ENCODE results near the gene AKT3.
"Not testable (repeated sequence)": the region's sequence is repeated elsewhere in the genome, so short reads cannot be mapped to it uniquely, and the experiment has no call there.

The AKT3 gene

DNA sequence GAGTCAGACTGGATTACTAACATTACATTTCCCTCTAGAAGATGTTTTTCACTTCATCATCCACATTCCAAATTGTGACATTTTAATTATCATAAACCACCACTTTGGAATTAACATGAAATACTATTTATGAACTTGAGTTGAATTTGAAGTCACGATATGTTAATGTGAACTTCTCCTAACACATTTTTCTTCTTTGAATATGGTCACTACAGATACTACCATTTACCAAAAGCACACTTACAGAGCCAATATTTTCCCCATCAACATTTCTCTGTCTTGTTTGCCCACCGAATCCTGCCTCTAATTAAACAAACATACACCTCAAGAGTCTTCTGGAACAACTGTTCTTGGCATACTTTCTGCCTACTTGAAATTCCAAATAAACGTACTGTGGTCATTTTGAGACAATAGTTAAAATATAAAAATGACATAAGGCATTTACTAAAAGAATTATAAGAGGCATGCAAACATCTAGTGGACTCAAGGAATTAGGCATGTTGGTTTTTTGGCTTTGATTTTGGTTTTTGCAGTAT is 177.4 kb downstream of the AKT3 start:
- TF ChIP-seq, protein P1, sequence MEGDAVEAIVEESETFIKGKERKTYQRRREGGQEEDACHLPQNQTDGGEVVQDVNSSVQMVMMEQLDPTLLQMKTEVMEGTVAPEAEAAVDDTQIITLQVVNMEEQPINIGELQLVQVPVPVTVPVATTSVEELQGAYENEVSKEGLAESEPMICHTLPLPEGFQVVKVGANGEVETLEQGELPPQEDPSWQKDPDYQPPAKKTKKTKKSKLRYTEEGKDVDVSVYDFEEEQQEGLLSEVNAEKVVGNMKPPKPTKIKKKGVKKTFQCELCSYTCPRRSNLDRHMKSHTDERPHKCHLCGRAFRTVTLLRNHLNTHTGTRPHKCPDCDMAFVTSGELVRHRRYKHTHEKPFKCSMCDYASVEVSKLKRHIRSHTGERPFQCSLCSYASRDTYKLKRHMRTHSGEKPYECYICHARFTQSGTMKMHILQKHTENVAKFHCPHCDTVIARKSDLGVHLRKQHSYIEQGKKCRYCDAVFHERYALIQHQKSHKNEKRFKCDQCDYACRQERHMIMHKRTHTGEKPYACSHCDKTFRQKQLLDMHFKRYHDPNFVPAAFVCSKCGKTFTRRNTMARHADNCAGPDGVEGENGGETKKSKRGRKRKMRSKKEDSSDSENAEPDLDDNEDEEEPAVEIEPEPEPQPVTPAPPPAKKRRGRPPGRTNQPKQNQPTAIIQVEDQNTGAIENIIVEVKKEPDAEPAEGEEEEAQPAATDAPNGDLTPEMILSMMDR (conservative IDR thresholded peaks at IDR 0.05; ENCODE audit: control insufficient read depth, insufficient read depth, low read depth, low read length), result no peak
- no peak overlapping the region for H3K4me3 ChIP-seq (ENCODE audit: control insufficient read depth, low read depth, low read length)
- DNase-seq (ENCODE audit: low read depth), result no peak

DNA sequence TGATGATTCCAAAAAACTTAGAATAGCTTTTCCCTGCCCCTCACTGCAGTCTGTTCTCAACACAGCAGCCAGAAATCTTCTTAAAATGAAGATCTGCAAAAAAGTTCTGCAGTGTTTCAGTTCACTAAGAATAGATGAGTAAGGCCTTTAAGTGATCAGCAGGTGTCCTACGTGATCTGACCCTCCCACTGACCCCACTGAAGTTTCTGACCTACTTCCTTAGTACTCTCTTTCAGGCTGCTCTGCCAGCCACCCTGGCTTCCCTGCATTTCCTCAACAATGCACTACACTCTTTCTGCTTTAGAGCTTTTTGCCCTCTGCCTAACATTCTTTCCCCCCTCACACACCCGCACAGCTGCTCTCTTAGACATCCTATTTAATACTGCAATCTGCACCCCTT is 182.5 kb downstream of the AKT3 start:
- no peak overlapping the region for H3K4me3 ChIP-seq (ENCODE audit: control insufficient read depth, low read depth, low read length)
- TF ChIP-seq, protein P1 (conservative IDR thresholded peaks at IDR 0.05; ENCODE audit: control insufficient read depth, insufficient read depth, low read depth, low read length), result no peak
- no peak for DNase-seq (ENCODE audit: low read depth)

DNA sequence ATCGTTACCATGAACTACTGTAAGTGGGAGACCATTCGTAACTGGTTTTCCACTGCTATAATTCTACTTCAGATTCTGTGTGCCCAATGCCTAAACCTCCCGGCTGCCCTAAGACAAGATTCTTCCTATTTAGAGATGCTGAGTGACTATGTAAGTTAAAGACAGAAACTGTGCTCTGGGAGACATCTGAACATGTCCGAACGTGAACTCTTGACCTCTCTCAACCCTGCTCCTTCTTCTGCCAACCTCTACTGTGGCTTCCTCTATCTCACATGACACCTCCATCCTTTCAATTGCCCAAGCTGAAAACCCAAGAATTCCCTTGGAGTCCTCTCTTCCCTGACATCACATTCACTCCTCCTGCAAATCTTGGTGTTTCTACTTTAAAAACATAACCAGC is 182.9 kb downstream of the AKT3 start:
- H3K4me3 ChIP-seq (ENCODE audit: control insufficient read depth, low read depth, low read length), result no peak overlapping the region
- DNase-seq (ENCODE audit: low read depth), result no peak
- TF ChIP-seq, protein P1 (conservative IDR thresholded peaks at IDR 0.05; ENCODE audit: control insufficient read depth, insufficient read depth, low read depth, low read length), result no peak

DNA sequence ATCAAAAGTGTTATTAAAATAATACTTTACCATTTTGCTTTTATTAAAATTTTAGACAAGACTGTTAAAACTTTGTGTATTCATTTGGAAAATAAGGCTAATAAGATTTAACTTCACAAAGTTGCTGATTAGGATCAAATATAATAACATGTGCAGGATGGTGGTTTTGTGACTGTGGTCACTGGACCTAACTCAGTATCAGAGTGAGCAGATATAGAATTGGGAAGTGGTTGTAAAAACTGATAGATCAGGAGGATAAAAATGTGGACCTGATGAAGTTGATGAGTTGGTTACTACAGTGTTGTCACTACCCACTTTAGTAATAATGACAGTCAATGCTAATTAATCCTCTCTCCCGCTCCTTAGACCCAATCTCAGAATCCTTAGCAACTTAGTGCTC is 186.4 kb downstream of the AKT3 start:
- no peak for DNase-seq (ENCODE audit: low read depth)
- H3K4me3 ChIP-seq (ENCODE audit: control insufficient read depth, low read depth, low read length), result no peak overlapping the region
- TF ChIP-seq, protein P1 (conservative IDR thresholded peaks at IDR 0.05; ENCODE audit: control insufficient read depth, insufficient read depth, low read depth, low read length), result no peak

DNA sequence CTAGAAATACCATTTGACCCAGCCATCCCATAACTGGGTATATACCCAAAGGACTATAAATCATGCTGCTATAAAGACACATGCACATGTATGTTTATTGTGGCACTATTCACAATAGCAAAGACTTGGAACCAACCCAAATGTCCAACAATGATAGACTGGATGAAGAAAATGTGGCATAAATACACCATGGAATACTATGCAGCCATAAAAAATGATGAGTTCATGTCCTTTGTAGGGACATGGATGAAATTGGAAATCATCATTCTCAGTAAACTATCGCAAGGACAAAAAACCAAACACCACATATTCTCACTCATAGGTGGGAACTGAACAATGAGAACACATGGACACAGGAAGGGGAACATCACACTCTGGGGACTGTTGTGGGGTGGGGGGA is 187.9 kb downstream of the AKT3 start:
- DNase-seq (ENCODE audit: low read depth); H3K4me3 ChIP-seq (ENCODE audit: control insufficient read depth, low read depth, low read length): not testable (repeated sequence)

DNA sequence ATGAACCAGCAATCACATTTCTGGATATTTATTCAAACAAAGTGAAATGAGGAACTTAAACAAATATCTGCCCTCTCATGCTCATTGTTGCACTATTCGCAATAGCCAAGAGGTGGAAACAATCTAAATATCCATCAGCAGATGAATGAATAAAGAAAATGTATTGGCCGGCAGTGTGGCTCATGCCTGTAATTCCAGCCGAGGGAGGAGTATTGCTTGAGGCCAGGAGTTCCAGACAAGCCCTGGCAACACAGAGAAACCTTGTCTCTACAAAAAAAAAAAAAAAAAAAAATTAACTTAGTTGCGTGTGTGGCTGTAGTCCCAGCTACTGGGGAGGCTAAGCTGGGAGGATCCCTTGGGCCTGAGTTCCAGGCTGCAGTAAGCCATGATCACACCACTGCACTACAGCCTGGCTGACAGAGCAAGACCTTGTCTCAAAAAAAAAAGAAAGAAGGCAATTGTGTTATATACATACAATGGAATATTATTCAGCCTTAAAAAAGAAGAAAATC is 191.4 kb downstream of the AKT3 start:
- no peak overlapping the region for H3K4me3 ChIP-seq (ENCODE audit: control insufficient read depth, low read depth, low read length)
- no peak for DNase-seq (ENCODE audit: low read depth)
- TF ChIP-seq, protein P1 (conservative IDR thresholded peaks at IDR 0.05; ENCODE audit: control insufficient read depth, insufficient read depth, low read depth, low read length), result no peak

DNA sequence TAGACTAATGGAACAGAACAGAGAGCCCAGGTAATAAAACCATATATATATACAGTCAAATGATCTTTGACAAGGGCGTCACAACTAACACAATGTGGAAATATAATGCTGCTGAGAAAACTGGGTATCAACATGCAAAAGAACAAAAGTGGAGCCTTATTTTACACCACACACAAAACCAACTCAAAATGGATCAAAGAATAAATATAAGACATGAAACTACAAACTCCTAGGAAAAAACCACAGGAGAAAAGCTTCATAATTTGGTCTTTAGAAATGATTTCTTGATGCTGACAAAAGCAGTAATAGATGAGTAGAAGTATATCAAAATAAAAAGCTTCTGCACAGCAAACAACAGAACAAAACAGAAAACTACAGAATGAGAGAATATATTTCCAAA is 192.2 kb downstream of the AKT3 start:
- DNase-seq (ENCODE audit: low read depth), result no peak
- no peak overlapping the region for H3K4me3 ChIP-seq (ENCODE audit: control insufficient read depth, low read depth, low read length)
- TF ChIP-seq, protein P1 (conservative IDR thresholded peaks at IDR 0.05; ENCODE audit: control insufficient read depth, insufficient read depth, low read depth, low read length), result no peak

DNA sequence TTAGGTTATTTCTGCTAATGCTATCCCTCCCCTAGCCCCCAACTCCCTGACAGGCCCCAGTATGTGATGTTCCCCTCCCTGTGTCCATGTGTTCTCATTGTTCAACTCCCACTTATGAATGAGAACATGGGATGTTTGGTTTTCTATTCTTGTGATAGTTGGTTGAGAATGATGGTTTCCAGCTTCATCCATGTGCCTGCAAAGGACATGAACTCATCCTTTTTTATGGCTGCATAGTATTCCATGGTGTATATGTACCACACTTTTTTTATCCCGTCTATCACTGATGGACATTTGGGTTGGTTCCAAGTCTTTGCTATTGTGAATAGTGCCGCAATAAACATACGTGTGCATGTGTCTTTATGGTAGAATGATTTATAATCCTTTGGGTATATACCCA is 200.5 kb downstream of the AKT3 start:
- not testable (repeated sequence) for H3K4me3 ChIP-seq (ENCODE audit: control insufficient read depth, low read depth, low read length); DNase-seq (ENCODE audit: low read depth)

Measured in fibroblast of mammary gland (primary cell).